ENCODE results near the gene EVA1A.

DNA sequence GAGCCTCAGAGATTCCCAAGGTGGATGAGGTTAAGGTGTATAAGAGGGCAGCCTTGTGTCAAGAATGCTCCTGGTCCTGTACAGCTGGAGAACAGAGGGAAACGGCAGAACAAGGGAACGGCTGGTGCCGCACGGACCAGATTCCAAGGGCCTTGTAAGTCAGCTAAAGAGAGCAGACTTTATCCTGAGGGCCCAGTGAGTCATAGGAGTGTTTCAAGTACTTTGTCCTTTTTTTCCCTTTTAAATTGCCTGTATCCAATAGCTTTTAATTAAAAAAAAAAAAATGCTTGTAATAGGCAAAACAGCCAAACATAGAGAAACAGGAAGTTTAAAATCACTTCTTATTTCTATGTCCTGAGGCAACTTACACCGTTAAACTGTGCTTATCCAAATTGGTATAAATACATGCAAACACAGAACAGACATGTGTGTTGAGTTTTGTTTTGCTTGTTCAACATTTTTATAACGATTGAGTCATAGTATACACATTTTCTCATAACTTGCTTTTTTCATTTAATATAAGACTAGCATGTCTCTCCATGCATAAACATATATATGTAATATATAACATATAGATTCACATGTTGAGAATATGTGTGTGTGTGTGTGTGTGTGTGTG, 42.1 kb upstream of the EVA1A start:
- TF ChIP-seq CTCF (IDR thresholded peaks at IDR 0.05): no peak
- TF ChIP-seq POLR2AphosphoS5 (IDR thresholded peaks at IDR 0.05; ENCODE audit: low read depth, low read length): no peak

All from Panc1 (cell line).